ENCODE measurements around the gene OCEL1.
A peak's percentile ranks its signal among the peaks of the same experiment; 100 is the strongest.
"Not testable (repeated sequence)": the region's sequence is repeated elsewhere in the genome, so short reads cannot be mapped to it uniquely, and the experiment has no call there.

OCEL1 gene, protein sequence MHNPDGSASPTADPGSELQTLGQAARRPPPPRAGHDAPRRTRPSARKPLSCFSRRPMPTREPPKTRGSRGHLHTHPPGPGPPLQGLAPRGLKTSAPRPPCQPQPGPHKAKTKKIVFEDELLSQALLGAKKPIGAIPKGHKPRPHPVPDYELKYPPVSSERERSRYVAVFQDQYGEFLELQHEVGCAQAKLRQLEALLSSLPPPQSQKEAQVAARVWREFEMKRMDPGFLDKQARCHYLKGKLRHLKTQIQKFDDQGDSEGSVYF

DNA sequence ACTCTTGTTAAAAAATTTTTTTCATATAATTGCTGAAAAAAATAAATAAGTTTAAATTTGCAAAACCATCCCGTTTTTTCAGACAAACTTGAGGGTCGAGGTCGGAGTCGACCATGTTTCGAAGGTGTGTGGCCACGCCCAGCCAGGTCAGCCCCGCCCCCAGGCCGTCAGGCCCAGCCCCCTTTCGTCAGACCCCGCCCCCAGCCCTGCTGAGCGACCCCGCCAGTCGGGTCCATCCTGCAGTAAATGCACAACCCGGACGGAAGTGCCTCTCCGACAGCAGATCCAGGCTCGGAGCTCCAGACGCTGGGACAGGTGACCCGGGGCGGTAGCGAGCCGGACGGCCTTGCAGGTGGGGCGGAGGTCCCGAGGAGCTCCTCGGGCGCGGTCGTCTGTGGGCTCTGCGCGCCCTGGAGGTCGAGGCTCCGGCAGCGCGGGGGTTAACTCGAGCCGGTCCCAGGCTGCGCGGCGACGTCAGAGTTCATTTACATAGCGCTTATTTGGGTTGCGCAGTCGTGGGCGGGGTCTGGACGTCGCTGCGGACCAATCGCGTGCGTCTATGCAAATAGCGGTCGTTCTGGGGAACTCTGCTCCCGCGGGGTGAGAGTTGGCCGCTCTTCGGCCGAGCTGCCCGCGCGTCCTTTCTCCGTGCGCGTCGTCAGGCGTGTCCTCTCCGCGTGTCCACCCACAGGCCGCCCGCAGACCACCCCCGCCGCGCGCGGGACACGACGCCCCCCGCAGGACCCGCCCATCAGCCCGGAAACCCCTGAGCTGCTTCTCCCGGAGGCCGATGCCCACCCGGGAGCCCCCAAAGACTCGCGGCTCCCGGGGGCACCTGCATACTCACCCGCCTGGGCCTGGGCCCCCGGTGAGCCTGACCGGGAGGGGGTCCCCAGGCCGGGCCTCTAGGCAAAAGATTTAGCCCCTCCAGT, at the start of gene OCEL1:
OCEL1 (plus strand) TSS at position 225 of the 932 bp plus-strand sequence; CDS start at position 247, 22 bp downstream.
- DNase-seq: peak; percentile 96 to 97

DNA sequence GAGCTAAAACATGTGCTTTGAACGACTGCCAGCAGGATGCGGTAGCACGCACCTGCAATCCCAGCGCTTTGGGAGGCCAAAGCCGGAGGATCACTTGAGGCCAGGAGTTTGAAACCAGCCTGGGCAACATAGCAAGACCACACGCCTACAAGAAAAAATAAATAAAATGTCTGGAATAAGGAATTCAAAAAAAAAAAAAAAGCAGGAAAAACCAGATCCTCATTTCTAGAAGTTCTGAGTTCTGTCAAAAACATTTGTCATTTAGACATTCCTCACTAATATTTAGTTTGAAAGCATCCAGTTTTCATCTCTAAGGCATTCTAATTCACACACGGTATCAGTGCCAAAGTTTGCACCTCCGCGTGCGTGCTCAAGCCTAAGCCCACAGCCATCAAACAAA, 47.7 kb upstream of the OCEL1 start:
- no peak for DNase-seq

DNA sequence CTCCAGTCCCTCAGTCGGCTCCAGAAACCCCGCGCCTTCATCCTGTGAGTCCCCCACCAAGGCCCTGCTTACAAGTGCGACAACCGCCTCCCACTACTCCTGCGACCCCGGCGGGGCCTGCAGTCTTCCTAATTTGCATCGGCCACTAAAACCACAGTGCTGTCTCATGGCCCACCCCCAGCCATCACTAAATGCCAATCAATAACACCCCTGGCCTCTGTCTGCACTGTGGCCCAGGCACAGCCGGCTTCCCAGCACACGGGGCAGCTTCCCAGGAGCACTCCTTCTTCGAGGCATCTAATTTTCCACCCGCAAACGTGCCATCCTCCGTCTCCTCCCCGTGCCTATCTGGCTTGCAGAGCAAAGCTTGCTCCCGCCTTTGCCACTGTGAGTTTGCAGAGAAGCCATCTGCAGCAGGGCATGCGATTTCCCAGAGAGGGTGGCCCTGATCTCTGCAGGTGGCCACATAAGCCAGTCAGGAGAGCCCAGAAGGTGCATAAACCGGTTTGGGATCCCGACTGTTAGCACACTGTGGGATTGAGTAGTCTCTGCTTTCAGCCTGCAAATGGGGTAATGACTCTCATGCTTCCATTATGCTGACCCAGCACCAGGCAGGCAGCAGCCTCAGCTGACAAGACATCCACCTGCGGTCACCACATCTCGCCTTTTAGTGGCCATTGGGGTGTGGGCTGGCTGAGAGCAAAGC, 44.9 kb upstream of the OCEL1 start:
- DNase-seq: no peak

DNA sequence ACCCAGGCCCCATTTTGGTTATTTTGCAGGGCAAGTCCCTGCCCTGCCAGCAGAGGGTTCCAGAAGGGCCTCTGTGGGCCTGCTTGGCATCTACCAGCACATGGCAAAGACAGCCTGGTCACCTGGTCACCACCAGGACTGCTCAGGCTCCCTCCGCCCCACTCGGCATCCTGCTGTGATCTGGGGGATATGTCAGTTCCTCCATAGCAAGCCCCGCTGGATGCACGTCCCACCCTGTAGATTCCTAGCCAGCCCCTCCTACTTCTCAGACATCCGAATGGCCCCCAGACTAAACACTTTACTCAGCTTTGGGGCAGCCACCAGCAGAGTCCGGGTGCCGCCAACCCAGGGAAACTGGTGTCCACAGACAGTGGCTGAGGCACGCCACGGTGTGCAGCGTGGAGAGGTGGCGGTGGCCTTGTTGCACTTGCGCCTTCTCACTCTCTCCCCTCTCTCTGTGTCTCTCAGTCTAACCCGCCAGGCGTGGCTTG, 42.7 kb upstream of the OCEL1 start:
- DNase-seq: no peak

DNA sequence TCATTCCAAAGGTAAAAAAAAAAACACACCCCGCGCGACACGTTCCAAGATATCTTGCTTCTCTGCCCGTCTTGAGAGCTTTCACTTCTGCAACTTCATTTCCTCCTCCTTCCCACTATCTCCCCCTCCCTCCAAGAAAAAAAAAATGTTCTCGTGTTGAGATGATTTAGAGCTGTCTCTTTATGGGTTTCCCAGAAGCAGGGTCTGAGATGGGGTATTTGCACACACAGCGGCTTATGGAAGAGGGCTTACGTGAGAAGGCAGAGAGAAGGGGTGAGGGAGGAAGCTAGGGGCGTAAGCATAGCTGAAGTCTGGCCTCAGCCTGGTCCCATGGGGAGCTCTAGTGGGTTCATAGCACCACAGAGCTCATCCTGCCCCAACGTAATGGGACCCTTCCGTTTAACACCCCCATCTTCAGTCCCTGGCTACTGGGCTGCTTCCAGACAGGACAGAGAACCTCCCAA, 42.1 kb upstream of the OCEL1 start:
- no peak for DNase-seq

DNA sequence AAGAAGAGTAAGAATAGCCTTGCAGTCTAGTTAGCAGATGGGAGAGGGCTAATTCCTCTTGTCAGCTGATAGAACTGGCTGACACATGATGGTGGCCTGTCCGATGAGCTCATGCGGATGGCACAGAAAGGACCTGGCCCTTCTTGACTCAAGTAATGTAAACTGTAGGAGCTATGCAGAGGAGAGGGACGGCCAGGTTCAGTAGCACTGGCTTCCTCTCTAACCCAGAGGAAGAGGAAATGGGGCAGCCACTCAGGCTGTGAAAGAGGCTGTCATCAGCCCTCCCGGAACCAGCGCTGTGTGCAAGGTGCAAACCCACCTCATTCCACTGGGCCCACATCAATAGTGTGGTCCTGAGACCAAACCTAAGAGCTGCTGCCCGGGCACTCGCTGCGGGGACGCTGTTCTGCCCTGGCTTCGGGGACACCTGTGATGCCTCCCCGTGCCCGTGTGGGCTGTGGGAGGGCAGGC, 41.6 kb upstream of the OCEL1 start:
- DNase-seq: no peak

DNA sequence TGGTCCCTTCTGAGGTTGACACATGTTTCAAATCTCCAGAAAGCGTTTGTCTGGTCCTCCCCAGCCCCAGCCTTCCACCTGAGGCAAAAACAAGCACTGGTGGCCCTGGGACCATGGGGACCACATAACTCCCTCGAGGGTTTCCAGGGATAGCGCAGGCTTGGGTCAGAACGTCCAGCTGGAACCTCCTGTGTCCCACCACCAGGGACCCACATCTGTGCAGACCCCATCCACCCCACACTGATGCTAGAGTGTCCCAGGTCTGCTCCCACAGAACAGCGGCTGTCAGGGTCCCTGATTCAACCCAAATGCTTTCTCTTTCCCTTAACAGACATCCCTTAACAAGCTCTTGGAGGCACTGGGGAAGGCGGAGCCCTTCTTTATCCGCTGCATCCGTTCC, 40.4 kb upstream of the OCEL1 start:
- DNase-seq: no peak

DNA sequence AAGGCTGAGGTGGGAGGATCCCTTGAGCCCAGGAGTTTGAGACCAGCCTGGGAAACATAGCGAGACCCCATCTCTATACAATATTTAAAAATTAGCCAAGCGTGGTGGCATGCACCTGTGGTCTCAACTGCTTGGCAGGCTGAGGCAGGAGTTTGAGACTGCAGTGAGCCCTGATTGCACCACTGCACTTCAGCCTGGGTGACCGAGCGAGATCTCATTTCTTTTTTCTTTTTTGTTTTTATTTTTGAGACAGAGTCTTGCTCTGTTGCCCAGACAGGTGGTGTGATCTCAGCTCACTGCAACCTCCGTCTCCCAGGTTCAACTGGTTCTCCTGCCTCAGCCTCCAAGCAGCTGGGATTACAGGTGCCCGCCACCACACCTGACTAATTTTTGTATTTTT, 34.3 kb upstream of the OCEL1 start:
- DNase-seq: not testable (repeated sequence)

DNA sequence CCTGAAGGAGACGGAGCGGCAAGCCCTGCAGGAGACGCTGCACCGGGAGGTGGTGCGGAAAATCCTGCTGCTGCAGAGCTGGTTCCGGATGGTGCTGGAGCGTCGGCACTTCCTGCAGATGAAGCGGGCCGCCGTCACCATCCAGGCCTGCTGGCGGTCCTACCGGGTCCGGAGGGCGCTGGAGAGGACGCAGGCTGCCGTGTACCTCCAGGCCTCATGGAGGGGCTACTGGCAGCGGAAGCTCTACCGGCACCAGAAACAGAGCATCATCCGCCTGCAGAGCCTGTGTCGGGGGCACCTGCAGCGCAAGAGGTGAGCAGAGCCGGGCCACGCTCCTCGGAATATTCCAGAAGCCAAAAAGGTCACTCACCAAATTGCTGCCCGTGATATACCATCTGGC, 33.3 kb upstream of the OCEL1 start:
- no peak for DNase-seq

DNA sequence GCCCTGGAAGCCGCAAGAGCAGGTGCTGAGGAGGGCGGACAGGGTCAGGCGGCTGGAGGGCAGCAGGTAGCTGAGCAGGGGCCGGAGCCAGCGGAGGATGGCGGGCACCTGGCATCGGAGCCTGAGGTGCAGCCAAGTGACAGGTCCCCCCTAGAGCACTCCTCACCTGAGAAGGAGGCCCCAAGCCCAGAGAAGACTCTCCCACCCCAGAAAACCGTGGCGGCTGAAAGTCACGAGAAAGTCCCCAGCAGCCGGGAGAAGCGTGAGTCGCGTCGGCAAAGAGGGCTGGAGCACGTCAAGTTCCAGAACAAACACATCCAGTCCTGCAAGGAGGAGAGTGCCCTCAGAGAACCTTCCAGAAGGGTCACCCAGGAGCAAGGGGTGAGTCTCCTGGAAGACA, 31.4 kb upstream of the OCEL1 start:
- DNase-seq: no peak

DNA sequence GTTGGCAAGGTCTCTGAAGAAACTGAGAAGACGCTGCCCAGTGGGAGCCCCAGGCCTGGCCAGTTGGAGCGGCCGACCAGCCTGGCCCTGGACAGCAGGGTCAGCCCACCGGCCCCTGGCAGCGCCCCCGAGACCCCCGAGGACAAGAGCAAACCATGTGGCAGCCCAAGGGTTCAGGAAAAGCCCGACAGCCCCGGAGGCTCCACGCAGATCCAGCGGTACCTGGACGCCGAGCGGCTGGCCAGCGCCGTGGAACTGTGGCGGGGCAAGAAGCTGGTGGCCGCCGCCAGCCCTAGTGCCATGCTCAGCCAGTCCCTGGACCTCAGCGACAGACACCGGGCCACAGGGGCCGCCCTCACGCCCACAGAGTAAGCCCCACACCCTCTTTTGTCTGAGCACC, 30.9 kb upstream of the OCEL1 start:
- DNase-seq: no peak

DNA sequence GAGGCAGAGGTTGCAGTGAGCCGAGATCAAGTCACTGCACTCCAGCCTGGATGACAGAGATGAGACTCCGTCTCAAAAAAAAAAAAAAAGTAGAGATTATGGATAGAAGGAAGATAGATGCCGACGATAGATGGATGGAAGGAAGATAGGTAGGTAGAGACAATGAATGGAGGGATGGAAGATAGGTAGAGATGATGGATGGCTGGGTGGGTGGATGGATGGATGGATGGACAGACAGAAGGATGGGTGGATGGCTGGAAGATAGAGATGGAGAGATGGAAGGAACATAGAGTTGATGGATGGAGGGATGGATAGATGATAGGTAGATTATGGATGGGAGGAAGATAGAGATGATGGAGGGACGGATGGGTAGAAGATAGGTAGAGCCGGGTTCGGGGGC, 29.4 kb upstream of the OCEL1 start:
- no peak for DNase-seq

DNA sequence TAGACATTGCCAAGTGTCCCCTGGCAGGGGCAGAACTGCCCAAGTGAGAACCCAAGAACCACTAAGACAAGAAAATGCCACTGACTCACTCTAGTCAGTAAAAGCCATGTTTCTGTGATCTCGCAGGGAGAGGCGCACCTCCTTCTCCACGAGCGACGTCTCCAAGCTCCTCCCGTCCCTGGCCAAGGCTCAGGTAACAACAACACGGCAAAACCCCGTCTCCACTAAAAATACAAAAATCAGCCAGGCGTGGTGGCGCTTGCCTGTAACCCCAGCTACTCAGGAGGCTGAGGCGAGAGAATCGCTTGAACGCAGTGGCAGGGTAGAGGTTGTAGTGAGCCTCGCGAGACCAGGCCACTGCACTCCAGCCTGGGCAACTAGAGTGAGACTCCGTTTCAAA, 28.4 kb upstream of the OCEL1 start:
- DNase-seq: no peak

DNA sequence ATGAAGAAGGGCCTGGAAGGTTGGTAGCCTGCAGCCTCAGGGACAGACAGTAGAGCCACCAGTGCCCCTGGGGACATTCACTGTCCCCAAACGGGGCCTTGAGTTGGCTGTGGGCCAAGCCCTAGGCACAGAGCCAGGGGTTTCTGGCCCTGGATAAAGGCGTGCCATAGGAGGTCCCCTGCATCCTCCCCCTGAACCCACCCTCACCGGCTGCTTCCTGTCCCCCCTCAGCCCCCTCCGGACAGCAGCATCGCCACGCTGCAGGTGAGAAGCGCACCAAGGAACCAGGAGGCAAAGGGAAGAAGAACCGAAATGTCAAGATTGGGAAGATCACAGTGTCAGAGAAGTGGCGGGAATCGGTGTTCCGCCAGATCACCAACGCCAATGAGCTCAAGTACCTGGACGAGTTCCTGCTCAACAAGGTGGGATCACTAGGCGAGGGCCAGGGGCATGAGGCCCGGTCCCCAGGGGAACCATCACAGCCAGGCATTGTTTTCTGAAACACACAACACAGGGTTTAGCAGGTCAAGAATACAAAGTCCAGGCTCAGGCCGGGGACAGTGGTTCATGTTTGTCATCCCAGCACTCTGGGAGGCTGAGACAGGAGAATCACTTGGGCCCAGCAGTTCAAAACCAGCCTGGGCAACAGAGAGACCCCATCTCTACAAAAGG, 25.5 kb upstream of the OCEL1 start:
- peak in 1 of 2 experiments; percentile 40 for DNase-seq

DNA sequence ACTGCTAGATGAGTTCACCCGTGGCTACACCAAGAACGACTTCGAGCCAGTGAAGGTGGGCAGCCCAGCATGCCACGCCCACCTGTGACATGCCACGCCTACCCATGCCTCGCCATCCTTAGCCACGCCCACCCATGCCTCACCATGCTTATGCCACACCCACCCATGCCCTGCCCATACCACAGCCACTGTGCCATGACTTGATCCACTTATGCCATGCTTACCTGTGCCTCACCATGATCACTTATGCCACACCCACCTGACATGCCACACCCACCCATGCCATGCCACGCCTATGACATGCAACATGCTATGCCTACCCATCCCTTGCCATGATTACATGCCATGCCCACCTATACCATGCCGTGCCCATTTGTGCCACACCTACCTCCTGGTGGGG, 23.8 kb upstream of the OCEL1 start:
- DNase-seq: no peak

DNA sequence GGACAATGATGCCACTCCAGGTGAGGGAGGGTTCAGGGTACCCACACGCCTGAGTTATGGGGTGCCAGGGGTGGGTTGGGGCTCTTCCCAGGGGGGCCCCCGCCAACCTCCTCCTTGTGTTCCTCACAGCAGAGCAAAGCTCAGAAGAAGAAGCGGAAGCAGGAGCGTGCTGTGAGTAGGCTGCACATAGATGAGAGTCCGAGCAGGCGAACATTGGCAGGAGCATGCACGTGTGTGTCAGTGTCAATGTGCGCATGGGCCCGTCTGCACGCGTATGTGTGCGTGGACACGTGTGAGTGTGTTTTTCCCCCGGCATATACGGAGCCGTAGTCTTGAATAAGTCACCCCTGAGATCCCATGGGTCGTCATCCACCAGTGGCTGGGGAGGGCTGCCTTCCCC, 23.3 kb upstream of the OCEL1 start:
- DNase-seq: no peak

DNA sequence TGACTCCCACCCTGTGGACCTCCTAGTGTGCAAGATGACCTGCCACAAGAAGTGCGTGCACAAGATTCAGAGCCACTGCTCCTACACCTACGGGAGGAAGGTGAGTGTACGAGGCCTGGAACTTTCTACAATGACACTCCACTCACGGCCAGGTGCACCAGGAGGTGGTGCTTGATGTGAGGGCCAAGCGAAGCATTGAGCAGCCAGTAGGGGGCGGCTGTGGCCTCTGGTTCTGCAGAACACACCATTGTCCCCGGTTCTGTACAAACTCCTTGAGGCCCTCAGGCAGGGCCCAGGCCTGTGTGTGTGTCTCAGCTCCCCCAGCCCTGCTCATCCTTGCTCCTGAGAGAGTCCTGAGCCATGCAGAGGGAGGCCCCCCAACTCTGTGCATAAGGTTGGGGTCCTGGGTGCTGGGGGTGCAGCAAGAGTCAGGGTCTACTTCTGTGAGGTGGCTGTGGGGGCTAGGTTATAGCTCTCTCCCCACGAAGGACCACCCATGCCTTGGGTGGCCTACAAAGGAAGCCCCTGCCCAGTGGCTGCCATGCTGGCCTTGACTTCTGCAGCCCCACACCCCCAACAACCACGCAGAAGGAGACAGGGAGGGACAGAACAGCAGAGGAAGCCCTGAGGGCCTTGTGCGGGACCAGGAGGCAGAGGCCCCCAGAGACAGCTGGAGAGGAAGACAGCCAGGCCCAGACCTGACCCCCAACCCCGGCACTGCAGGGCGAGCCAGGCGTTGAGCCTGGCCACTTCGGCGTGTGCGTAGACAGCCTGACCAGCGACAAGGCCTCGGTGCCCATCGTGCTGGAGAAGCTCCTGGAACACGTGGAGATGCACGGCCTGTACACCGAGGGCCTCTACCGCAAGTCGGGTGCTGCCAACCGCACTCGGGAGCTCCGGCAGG, 20.5 kb upstream of the OCEL1 start:
- peak in 1 of 2 experiments; percentile 29 for DNase-seq

DNA sequence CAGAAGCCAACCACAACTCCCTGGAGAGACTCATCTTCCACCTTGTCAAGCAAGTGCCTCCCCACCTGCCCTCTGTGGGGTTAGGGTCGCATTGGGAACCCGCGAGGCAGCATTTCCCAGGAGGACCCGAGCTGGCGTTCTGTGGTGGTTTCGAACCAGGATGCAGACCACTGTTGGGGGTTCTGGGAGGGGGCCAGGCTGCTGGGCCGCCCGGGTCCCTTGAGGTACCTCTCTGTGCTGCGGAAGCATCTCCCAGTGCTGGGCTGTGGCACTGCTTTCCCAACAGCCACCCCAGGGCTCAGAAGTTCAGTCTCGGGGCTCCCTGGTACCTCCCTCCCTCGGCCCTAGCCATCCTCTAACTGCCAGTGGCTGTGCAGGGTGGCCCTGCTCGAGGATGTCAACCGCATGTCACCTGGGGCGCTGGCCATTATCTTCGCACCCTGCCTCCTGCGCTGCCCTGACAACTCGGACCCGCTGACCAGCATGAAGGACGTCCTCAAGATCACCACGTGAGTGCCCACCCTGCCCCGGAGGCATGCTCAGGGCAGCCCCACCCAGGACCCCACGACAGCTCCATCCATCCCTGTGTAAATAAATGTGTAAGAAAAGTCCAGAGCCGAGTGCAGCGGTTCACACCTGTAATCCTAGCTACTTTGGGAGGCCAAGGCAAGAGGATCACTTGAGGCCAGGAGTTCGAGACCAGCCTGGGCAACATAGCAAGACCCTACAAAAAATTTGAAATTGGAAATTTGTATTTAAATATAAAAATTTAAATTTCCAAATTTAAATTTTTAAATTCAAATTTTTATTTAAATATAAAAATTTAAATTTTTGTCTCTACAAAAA, 19.1 kb upstream of the OCEL1 start:
- no peak for DNase-seq

DNA sequence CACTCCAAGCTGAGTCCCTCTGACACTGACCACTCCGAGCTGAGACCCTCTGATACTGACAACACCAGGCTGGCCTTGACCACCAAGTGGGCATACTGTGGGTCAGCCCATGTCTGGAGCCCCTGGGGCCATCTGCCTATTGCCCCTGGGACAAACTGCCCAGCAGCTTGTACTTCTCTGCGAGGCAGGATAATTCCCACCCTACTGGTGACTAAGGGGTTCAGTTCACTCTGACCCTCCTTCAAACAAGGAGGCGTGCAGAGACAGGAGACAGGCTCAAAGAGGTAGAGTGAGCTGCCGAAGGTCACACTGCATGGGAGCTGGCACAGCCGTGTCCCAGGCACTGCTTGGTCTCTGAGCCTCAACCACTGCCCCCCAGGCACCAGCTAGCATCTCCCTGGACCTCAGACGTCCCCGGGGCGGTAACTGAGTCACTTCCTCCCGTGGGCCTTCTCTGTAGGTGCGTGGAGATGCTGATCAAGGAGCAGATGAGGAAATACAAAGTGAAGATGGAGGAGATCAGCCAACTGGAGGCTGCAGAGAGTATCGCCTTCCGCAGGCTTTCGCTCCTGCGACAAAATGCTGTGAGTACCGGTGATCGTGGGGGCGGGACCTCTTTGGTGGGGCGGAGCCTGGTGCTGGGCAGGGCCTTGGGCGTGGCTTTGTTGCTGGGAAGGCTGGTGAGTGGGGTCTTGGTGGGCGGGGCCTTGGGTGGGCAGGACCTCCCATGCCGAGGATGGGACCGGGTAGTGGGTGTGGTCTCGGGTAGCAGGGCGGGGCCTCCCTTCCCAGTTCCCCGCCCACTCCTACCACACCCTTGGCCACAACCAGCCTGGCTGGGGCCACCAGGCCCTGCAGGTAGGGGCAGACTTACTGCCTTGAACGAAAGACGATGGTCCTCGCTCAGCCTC, 16.6 kb upstream of the OCEL1 start:
- no peak for DNase-seq
